GM19372 (cell line): ENCODE results near the gene HFE.
A peak's percentile ranks its signal among the peaks of the same experiment; 100 is the strongest.
"Not testable (repeated sequence)": the region's sequence is repeated elsewhere in the genome, so short reads cannot be mapped to it uniquely, and the experiment has no call there.

Experiments used
- ATAC-seq: cut with Tn5 transposase; IDR thresholded peaks from one replicate; pipeline ENCODE4 v1.9.1; 2021; ENCODE audit warnings: mild to moderate bottlenecking, low read depth, moderate library complexity; ENCODE audit not compliant: unreplicated experiment

HFE gene

GRCh38 chr6:26058477-26059033, 28.7 kb upstream of the HFE start:
- ATAC-seq, result not testable (repeated sequence)

DNA sequence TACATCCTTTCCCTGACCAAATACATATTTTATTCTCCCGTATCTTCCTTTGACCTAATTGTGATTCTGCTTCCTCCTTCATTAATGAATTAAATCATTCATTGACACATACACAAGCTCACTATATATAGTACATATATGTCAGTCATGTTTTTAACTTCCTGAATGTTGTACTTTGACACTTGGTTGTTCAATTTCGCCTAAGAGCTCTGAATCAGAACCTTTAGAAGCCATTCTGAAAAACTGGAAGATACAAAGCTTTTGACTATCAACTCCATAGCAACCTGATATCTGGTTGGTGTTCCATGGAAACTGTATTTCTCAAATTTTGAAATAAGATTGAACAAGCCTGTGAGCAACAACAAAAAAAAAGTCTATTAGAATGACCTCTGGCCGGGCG, 27.3 kb upstream of the HFE start:
- ATAC-seq, result no peak

DNA sequence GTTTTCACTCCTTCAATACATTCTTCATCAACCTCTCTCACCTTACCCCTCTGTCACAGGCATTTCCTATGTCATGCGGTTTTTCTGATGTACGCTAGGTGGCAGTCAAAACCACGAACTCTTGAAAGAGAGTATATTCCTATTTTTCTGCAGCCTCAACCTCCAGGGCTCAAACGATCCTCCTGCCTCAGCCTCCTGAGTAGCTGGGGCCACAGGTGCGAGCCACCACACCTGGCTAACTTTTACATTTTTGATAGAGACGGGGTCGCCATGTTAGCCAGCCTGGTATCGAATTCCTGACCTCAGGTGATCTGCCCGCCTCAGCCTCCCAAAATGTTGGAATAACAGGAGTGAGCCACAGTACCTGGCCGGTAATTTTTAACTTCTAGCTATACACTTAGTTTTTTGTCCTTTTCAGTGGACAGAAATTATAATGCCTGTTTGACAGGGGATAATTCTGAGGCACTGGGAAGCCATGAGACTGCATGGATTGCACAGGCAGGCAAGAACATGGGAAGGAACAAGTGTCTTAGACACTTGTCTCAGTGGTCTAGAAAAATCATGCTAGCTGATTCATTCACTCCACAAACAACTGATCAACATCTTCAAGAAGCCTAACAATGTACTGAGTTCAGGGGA, 22.5 kb upstream of the HFE start:
- no peak for ATAC-seq

DNA sequence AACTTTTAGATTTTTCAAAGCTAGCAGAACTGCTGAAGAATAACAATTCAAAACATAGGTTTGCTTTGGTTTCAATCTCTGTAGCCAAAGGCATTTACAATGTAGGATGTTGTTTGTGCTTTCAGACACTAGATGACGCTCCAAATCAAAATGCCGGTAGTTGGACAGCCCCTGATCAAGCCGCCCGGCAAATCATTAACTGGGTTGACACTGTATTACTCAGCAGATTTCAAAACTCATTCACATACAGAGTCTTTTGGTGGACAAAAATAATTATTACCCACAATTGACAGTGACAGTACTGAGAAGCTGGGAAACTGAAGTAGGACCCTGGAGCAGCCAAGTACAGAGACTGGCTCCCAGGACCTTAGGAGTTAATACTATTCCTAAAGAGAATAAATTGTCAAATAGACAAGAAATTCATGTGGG, 21.3 kb upstream of the HFE start:
- ATAC-seq, result peak; percentile 88

- no peak for ATAC-seq
Measured at GRCh38 chr6:26067367-26067766, 19.9 kb upstream of the HFE start.

GRCh38 chr6:26068036-26068435, 19.2 kb upstream of the HFE start:
- ATAC-seq, result no peak

- ATAC-seq, result no peak
Measured at GRCh38 chr6:26071135-26071534, 16.1 kb upstream of the HFE start.

GRCh38 chr6:26075063-26075717, 12.0 kb upstream of the HFE start:
- no peak for ATAC-seq

DNA sequence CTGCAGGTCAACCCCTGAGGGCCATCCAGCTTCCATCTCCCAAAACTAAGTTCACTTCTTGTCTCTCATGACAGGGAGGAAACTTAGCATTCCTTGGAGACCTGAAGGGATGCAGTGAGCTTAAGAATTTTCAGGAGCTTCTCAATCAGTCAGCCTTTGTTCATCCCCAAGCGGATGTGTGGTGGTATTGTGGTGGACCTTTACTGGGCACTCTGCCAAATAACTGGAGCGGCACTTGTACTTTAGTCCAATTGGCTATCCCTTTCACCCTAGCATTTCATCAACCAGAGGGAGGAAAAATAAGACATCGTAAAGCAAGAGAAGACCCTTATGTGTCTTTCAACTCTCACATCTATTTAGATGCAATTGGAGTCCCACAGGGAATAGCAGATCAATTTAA, 9.2 kb upstream of the HFE start:
- ATAC-seq, result not testable (repeated sequence)

DNA sequence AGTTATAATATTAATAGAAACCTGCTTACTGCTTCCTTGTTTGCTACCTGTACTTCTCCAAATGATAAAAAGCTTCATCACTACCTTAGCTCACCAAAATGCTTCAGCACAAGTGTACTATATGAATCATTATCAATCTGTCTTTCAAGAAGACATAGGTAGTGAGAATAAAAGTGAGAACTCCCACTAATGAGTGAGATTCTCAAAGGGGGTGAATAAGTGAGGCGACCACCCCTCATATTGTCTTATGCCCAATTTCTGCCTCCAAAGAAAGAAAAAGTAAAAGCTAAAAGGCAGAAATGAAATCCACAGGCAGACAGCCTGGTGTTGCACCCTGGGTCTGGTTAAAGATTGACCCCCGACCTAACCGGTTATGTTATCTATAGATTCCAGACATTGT, 6.1 kb upstream of the HFE start:
- not testable (repeated sequence) for ATAC-seq

DNA sequence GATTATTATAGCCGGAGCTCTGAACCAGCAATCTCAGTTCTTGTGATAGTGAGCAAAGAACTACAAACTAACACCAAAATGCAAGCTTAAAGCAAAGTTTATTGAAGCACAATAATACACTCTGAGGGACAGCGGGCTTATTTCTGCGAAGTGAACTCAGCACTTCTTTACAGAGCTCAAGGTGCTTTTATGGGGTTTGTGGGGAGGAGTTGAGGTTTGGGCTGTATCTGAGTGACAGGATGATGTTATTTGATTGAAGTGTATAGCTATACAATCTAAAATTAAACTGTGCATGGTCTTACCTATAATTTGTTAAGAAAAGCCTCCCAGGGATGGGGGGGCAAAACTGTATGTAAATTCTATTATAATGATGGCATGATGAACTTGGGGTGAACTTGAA, 1.0 kb upstream of the HFE start:
- no peak for ATAC-seq

- ATAC-seq, result no peak
Measured at GRCh38 chr6:26088344-26088743, 1.1 kb downstream of the HFE start.

GRCh38 chr6:26089272-26089671, 2.0 kb downstream of the HFE start:
- ATAC-seq, result no peak

- ATAC-seq, result no peak
Measured at GRCh38 chr6:26092443-26092842, 5.2 kb downstream of the HFE start.

GRCh38 chr6:26094036-26094435, 6.8 kb downstream of the HFE start:
- ATAC-seq, result no peak

DNA sequence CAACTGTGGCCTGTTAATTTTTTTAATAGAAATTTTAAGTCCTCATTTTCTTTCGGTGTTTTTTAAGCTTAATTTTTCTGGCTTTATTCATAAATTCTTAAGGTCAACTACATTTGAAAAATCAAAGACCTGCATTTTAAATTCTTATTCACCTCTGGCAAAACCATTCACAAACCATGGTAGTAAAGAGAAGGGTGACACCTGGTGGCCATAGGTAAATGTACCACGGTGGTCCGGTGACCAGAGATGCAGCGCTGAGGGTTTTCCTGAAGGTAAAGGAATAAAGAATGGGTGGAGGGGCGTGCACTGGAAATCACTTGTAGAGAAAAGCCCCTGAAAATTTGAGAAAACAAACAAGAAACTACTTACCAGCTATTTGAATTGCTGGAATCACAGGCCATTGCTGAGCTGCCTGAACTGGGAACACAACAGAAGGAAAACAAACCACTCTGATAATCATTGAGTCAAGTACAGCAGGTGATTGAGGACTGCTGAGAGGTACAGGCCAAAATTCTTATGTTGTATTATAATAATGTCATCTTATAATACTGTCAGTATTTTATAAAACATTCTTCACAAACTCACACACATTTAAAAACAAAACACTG, 10.1 kb downstream of the HFE start:
- no peak for ATAC-seq

- ATAC-seq, result peak; percentile 66
Measured at GRCh38 chr6:26103141-26103769, 16.0 kb downstream of the HFE start.

GRCh38 chr6:26103770-26104456, 16.7 kb downstream of the HFE start:
- ATAC-seq, result peak; percentile 70

GRCh38 chr6:26104457-26105108, 17.4 kb downstream of the HFE start:
- ATAC-seq, result no peak

DNA sequence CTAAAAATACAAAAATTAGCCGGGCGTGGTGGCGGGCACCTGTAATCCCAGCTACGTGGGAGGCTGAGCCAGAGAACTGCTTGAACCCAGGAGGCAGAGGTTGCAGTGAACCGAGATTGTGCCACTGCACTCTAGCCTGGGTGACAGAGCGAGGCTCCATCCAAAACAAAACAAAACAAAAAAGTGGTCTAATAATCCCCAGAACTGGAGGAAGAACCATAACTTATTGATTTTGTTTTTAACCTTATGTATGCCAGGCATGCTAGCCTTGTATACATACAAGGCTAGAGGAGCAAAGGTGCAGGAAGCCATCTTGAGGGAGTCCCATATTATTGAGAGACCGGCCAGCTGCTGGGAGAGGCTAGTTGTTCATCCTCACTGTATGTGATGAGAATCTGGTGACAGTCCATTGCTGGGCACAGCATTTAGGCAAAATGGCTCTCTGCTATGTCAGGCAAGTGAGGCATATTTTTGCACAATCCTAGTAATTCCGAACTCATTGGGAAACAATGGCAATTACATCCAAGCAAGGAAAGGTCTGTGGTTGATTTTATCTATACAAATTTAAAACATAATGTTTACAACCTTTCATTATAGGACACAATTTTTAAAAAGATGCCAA, 18.0 kb downstream of the HFE start:
- no peak for ATAC-seq
